Right atrium auricular region (tissue), 2 donors: Measurements from ENCODE around the gene BCL2L11. TPM values are rescaled to one million over a fixed set of nuclear protein-coding genes. Genes with fewer than 3 reads are reported as not detected.

Source experiments
- DNase-seq: peaks from one replicate; pipeline ENCODE4 v3.0.0-alpha.2; 2019; ENCODE audit warnings: low spot score
- H3K27ac ChIP-seq, 2 donors: fragments of 200-600 bp; sonication (generic); 1 replicate in 1 of 2; 2 replicates in 1 of 2; pipeline ENCODE4 v1.5.1; 2016 to 2019
- H3K27me3 ChIP-seq, 2 donors: fragments of 200-600 bp; sonication (generic); one replicate each; pipeline versions ENCODE4 v1.5.1 to v1.6.0; 2017 to 2019
- H3K36me3 ChIP-seq: fragments of 200-600 bp; sonication (generic); one replicate; pipeline ENCODE4 v1.5.1; 2016
- H3K4me1 ChIP-seq, 2 donors: fragments of 200-600 bp; sonication (generic); one replicate each; pipeline versions ENCODE4 v1.5.1 to v1.6.0; 2017 to 2019
- H3K4me3 ChIP-seq, 2 donors: fragments of 200-600 bp; sonication (generic); 1 replicate in 1 of 2; 2 replicates in 1 of 2; pipeline ENCODE4 v1.5.1; 2017 to 2019; ENCODE audit warnings: mild to moderate bottlenecking in 1 of 2, moderate library complexity in 1 of 2
- H3K9me3 ChIP-seq, 2 donors: fragments of 200-600 bp; sonication (generic); one replicate each; pipeline ENCODE4 v1.5.1; 2019
- total RNA-seq, 2 donors: library from RNA; depleted of rRNA; stranded (reverse); fragments of >200 nt; gene quantifications; one replicate each; pipeline ENCODE4 v1.1.0, GENCODE V29; 2016
- TF ChIP-seq, protein P1 (sequence below), 2 donors: fragments of 200-600 bp; sonication (generic); IDR thresholded peaks; one replicate each; pipeline ENCODE4 v1.5.1; 2019; ENCODE audit warnings: antibody characterized with exemption in 2 of 2

Gene BCL2L11
- total RNA-seq, 2 donors from 2014 or later: 9.2 to 14.0 TPM

DNA sequence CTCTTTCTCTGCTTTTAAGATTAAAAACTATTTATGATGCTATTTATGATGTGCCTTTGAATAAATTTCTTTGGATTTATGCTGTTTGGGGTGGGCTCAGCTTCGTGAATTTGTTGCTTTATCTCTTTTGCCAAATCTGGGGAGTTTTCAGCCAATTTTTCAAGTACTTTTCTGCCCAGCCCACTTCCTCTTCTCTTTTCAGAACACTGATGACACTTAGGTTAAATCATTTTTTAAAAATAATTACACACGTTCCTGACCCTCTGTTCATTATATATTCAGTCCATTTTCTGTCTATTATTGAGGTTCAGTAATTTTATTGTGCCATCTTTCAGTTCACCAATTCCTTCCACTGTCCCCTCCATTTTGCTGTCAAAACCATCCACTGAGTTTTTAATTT, 14.8 kb upstream of the BCL2L11 start:
- TF ChIP-seq, protein P1, sequence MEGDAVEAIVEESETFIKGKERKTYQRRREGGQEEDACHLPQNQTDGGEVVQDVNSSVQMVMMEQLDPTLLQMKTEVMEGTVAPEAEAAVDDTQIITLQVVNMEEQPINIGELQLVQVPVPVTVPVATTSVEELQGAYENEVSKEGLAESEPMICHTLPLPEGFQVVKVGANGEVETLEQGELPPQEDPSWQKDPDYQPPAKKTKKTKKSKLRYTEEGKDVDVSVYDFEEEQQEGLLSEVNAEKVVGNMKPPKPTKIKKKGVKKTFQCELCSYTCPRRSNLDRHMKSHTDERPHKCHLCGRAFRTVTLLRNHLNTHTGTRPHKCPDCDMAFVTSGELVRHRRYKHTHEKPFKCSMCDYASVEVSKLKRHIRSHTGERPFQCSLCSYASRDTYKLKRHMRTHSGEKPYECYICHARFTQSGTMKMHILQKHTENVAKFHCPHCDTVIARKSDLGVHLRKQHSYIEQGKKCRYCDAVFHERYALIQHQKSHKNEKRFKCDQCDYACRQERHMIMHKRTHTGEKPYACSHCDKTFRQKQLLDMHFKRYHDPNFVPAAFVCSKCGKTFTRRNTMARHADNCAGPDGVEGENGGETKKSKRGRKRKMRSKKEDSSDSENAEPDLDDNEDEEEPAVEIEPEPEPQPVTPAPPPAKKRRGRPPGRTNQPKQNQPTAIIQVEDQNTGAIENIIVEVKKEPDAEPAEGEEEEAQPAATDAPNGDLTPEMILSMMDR (IDR thresholded peaks at IDR 0.05): no peak
- no peaks in the 10 kb centered on the region for H3K9me3 ChIP-seq
- no peaks in the 10 kb centered on the region for H3K4me1 ChIP-seq
- H3K4me3 ChIP-seq: no peak overlapping the region
- no peak for DNase-seq
- no peaks in the 10 kb centered on the region for H3K27me3 ChIP-seq
- H3K36me3 ChIP-seq: no peaks in the 10 kb centered on the region
- no peak overlapping the region for H3K27ac ChIP-seq

DNA sequence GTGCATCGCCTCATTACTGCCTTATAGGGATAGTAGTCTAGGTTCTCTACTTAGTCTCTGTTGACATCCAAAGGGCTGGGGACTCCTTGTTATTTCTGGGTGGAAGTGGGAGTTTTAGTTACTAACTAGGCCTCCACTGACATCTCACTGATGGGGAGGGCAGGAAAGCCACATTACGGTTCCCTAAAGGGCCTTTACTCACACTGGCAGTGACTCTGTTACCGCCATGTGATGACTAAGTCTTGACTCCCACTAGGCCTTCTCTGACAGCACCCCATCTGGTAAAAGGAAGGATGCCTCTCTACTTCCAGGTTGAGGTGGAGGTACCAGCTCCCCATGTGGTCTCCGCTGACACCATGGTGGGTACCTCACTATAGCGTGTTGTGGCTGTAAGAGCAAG, 14.0 kb upstream of the BCL2L11 start:
- Histone ChIP-seq H3K4me1 (no peaks in the 10 kb centered on the region), H3K4me3 (no peak overlapping the region), H3K27me3 (peaks cover 0 to 1% of the 10 kb centered on the region in 2 donors), H3K27ac (no peak overlapping the region), H3K36me3 (no peaks in the 10 kb centered on the region), H3K9me3 (no peaks in the 10 kb centered on the region)
- DNase-seq: no peak
- TF ChIP-seq, protein P1 (IDR thresholded peaks at IDR 0.05): no peak

GRCh38 chr2:111108745-111109271, 11.9 kb upstream of the BCL2L11 start:
- Histone ChIP-seq H3K4me1 (no peaks in the 10 kb centered on the region), H3K27me3 (peaks cover 0 to 3% of the 10 kb centered on the region in 2 donors), H3K36me3 (no peaks in the 10 kb centered on the region), H3K9me3 (no peaks in the 10 kb centered on the region), H3K27ac (no peak overlapping the region), H3K4me3 (no peak overlapping the region)
- TF ChIP-seq, protein P1 (IDR thresholded peaks at IDR 0.05): no peak
- DNase-seq: no peak

- no peaks in the 10 kb centered on the region for H3K36me3 ChIP-seq
- H3K27ac ChIP-seq: no peak overlapping the region
- TF ChIP-seq, protein P1 (IDR thresholded peaks at IDR 0.05): no peak
- H3K27me3 ChIP-seq: peaks cover 0 to 3% of the 10 kb centered on the region in 2 donors
- no peak overlapping the region for H3K4me3 ChIP-seq
- DNase-seq: no peak
- H3K9me3 ChIP-seq: no peaks in the 10 kb centered on the region
- no peaks in the 10 kb centered on the region for H3K4me1 ChIP-seq
Measured at GRCh38 chr2:111111101-111111755, 9.5 kb upstream of the BCL2L11 start.

- H3K36me3 ChIP-seq: no peaks in the 10 kb centered on the region
- TF ChIP-seq, protein P1 (IDR thresholded peaks at IDR 0.05): no peak
- H3K4me1 ChIP-seq: peaks cover 0 to 21% of the 10 kb centered on the region in 2 donors
- no peak overlapping the region for H3K27ac ChIP-seq
- peaks cover 0 to 3% of the 10 kb centered on the region in 2 donors for H3K27me3 ChIP-seq
- H3K9me3 ChIP-seq: no peaks in the 10 kb centered on the region
- no peak overlapping the region for H3K4me3 ChIP-seq
- no peak for DNase-seq
Measured at GRCh38 chr2:111113838-111114237, 6.9 kb upstream of the BCL2L11 start.
